ENCODE results near the gene MTHFSD. TPM values are rescaled to one million over a fixed set of nuclear protein-coding genes. Genes with fewer than 3 reads are reported as not detected.

The MTHFSD gene
- total RNA-seq, 1 experiment from 2014 or later = 4.7 TPM

GRCh38 chr16:86512301-86512859 is 42.7 kb downstream of the MTHFSD start:
- H3K4ac ChIP-seq (ENCODE audit: low read depth, low read length) = no peak overlapping the region
- no peak overlapping the region for H2AFZ ChIP-seq (ENCODE audit: low read length)
- Mint-ChIP-seq H3K27ac (no peak overlapping the region), H3K27me3 (ENCODE audit: low read depth) (peaks cover 99% of the 10 kb centered on the region), H3K4me1 (peaks cover 22 to 53% of the 10 kb centered on the region in 2 experiments), H3K9me3 (peaks cover 4 to 14% of the 10 kb centered on the region in 2 experiments; a peak in 3 of 5 replicates), H3K36me3 (ENCODE audit: insufficient read depth in 1 of 3, low read depth in 3 of 3) (0 out of 7 replicates have a peak, but pooled peaks cover 0 to 2% (median 0%) of the 10 kb centered on the region in 3 experiments), H3K4me3 (no peak overlapping the region)
- no peak overlapping the region for H2BK20ac ChIP-seq (ENCODE audit: low read depth, low read length, poor library complexity, severe bottlenecking)
- peaks cover 94% of the 10 kb centered on the region for H3K27me3 ChIP-seq (ENCODE audit: insufficient read depth, low read length)
- H3K4me1 ChIP-seq (ENCODE audit: insufficient read depth, low read length) = no peaks in the 10 kb centered on the region
- peak; percentile 57 for DNase-seq
- no peak overlapping the region for H3K27ac ChIP-seq (ENCODE audit: insufficient read length, low read depth, low read length)
- H2BK5ac ChIP-seq (ENCODE audit: insufficient read length, low read length) = no peak overlapping the region
- no peak overlapping the region for H2BK120ac ChIP-seq (ENCODE audit: low read depth, low read length, poor library complexity, severe bottlenecking)
- H3T11ph ChIP-seq (ENCODE audit: low read length) = no peak overlapping the region
- no peak overlapping the region for H2BK15ac ChIP-seq (ENCODE audit: low read depth, low read length)
- H2BK12ac ChIP-seq (ENCODE audit: insufficient read length, low read depth, low read length) = no peak overlapping the region
- no peak overlapping the region for H4K8ac ChIP-seq (replicated peaks; ENCODE audit: insufficient read length, low read depth, low read length)
- no peak overlapping the region for H4K91ac ChIP-seq (ENCODE audit: insufficient read length, low read depth, low read length)
- H3K23me2 ChIP-seq (ENCODE audit: insufficient read length, low read depth, low read length, poor library complexity, severe bottlenecking) = peaks cover 12% of the 10 kb centered on the region
- H4K20me1 ChIP-seq (ENCODE audit: control insufficient read depth, insufficient read depth, insufficient read length) = no peaks in the 10 kb centered on the region
- no peak overlapping the region for H3K18ac ChIP-seq (ENCODE audit: insufficient read length, low read depth, low read length)
- H3K79me1 ChIP-seq (ENCODE audit: insufficient read depth, low read depth, low read length, poor library complexity, severe bottlenecking) = no peaks in the 10 kb centered on the region
- no peak overlapping the region for H3K4me2 ChIP-seq (ENCODE audit: insufficient read depth, insufficient read length, low read length)
- TF ChIP-seq, protein P1, sequence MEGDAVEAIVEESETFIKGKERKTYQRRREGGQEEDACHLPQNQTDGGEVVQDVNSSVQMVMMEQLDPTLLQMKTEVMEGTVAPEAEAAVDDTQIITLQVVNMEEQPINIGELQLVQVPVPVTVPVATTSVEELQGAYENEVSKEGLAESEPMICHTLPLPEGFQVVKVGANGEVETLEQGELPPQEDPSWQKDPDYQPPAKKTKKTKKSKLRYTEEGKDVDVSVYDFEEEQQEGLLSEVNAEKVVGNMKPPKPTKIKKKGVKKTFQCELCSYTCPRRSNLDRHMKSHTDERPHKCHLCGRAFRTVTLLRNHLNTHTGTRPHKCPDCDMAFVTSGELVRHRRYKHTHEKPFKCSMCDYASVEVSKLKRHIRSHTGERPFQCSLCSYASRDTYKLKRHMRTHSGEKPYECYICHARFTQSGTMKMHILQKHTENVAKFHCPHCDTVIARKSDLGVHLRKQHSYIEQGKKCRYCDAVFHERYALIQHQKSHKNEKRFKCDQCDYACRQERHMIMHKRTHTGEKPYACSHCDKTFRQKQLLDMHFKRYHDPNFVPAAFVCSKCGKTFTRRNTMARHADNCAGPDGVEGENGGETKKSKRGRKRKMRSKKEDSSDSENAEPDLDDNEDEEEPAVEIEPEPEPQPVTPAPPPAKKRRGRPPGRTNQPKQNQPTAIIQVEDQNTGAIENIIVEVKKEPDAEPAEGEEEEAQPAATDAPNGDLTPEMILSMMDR (conservative IDR thresholded peaks at IDR 0.05) = no peak
- H3K9ac ChIP-seq (ENCODE audit: extremely low read depth, insufficient read length, low read length) = no peak overlapping the region
- no peaks in the 10 kb centered on the region for H3K79me2 ChIP-seq (ENCODE audit: insufficient read depth, low read length)
- H4K5ac ChIP-seq (ENCODE audit: insufficient read length, low read depth, low read length) = no peak overlapping the region
- no peak overlapping the region for H2AK5ac ChIP-seq (ENCODE audit: insufficient read length, low read length)
- H3K14ac ChIP-seq (ENCODE audit: insufficient read depth, low read length) = no peak overlapping the region; the same call in 1 of the 2 replicates
- no peak overlapping the region for H3K56ac ChIP-seq (ENCODE audit: insufficient read length, low read depth, low read length)
- WGBS (ENCODE audit: extremely low coverage, insufficient read length, low lambda C conversion rate) = no CpG with 5 or more reads among the region's 24 CpGs
- no peaks in the 10 kb centered on the region for H3K9me3 ChIP-seq (ENCODE audit: control insufficient read depth, low read depth, low read length)
- no peak overlapping the region for H3K23ac ChIP-seq (ENCODE audit: insufficient read length, low read depth, low read length)
